Left renal cortex interstitium (tissue), 4 donors: ENCODE data around the gene ANXA6. TPM values are rescaled to one million over a fixed set of nuclear protein-coding genes. Genes with fewer than 3 reads are reported as not detected.
"Not testable (repeated sequence)": the region's sequence is repeated elsewhere in the genome, so short reads cannot be mapped to it uniquely, and the experiment has no call there.

Experiments used
- DNase-seq, 4 donors: peaks; one replicate each; pipeline ENCODE4 v3.0.0-alpha.2; 2013; ENCODE audit warnings: low read depth in 4 of 4, low spot score in 2 of 4, missing footprints in 1 of 4
- polyA plus RNA-seq, 4 donors: library from polyadenylated mRNA; unstranded; fragments of 120-200 nt; gene quantifications; one replicate each; pipeline ENCODE4 v1.2.1, GENCODE V29; 2013; ENCODE audit not compliant: insufficient read length in 4 of 4

ANXA6 gene
- polyA plus RNA-seq, 4 donors: 130 to 161 (median 150) TPM

DNA sequence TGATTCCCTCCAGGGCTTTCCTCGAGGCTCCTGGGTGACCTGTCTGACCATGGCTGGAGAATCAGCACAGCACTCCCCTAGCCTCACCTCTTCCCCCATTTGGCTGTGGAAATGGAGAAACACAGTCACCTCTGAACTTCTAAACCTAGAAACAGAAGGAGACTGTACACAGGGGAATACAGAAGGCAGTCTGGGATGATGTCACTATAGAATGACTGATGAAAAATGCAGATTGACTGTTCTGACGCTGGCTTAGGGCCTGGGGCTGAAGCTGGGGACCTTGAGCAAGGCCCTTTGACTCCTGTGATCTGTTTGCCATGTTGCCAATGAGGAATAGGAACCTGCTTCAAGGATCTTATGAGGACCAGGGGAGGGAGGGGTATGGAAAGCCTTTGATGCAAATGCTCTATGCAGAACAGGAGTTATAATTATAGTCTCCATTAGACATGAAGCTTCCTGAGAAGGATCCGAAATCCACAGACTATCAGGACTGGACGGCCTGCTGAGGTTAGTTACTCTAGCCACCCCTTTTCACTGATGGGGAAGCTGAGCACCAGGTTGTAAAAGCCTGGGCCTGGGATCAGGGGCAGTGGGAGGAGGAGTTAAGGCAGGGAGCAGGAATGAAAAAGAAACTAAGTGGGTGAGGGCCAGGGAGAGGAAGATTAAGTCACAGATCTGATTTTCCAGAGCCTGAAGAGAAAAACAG is 24.4 kb upstream of the ANXA6 start:
- DNase-seq: no peak

DNA sequence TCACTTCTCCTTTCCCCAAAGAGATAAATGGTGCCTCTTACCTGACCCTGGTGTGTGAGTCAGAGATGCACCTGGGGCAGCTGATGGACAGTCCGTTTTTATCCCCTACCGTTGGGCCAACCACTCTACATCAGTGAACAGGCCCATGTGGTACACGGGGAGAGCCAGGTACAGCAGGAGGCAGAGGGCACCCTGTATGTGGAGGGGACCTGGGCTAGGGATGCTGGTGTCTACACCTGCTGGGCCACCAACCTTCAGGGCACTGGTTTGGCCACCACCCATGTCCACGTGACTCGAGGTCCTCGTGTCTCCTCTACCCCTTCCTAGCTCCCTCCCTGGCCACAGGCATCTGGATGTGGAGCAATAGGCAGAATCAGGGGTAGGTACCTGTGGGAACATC is 22.7 kb upstream of the ANXA6 start:
- DNase-seq: no peak

DNA sequence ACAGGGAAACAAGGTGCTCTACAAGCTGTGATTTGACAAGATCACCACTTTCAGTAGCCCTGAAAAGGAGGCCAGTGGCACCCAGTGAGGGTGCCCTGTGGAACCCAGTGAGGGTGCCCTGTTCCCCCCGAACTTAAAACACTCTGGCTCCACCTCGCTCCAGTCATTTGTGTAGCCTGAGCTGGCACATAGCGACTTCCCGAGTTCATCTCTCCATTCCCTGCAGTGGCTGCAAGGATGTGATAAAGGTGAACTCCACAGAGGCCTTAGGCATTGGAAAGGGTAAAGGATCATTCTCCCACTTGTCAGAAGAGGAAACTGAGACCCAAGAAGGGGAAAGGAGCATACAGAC is 21.9 kb upstream of the ANXA6 start:
- DNase-seq: no peak

DNA sequence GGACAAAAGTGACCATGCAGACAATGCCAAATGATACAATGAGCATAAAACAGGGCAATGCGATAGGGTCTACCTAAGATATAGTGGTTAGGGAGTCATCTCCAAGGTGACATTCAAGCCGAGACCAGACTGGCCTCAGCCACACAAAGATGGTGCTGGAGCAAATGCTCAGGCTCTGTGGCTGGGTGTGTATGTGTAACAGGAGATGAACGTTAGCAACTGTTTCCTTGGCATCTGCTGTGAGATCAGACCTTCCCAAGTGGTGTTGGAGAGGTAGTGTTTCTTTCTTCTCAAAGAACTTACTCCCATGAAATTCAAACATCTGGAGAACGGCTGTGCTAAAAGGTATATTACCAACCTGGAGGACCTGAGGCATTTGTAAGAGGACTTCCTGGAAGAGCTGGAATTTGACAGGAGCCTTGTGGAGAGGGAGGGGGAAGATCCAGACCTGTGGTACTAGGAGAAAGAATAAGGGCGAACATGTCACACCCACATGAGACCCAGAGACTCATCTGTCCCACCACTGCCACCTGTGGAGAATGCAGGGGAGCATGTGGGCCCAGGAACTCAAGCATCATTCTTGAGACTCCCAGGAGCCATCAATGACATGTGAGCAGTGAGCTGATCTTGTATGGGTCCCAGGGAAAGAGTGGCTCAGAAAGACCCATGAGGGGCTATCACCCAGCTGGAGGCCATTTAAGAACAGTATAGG is 21.4 kb upstream of the ANXA6 start:
- no peak for DNase-seq

DNA sequence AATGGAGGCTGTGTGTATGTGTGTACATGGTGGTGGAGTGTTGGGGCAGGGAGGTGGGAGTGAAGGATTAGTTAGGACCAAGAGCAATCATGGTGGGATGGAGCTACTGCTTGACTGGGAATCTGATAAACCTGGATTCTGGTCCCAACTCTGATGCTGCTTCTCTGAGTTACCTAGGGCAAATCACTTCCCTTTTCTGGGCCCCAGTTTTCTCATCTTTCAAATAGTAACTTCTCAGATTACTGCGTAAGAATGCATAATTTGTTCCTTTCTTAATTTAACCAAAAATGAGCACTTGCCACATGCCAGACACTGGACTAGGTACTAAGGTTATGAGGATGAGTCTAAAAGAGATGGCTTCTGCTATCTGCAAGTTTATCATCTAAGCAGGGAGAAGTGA is 20.8 kb upstream of the ANXA6 start:
- DNase-seq: no peak

DNA sequence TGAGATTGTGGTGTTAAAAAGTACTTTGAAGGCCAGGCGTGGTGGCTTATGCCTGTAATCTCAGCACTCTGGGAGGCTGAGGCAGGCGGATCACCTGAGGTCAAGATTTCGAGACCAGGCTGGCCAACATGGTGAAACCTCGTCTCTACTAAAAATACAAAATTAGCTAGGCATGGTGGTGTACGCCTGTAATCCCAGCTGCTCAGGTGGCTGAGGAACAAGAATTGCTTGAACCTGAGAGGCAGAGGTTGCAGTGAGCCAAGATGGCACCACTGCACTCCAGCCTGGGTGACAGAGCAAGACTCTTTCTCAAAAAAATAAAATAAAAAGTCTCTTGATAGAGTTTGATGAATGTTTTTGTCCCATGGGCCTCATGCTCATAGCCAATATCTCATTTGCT is 18.7 kb upstream of the ANXA6 start:
- DNase-seq: not testable (repeated sequence)

DNA sequence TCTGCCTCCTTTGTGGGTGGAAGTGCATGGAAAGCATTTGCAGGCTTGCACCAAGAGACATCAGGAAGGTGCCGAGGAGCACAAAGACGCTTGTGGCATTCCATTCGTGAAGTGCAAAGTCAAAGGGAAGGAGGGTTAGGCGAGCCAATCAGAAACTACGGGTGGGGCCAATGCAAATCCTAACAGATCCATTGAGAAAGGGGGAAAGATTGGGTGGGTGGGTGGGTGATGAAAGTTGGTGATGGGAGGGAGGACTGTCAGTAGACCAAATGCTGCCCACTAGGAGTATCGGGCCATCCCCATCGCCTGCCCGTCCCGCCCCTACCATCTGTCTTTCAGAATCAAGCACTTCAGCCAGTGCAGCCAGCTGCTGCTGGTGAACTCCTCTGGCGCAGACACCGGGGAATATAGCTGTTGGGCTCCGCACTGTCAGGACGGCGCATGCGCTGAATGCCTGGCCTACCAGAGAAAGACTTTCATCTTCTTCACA is 17.1 kb upstream of the ANXA6 start:
- DNase-seq: no peak

DNA sequence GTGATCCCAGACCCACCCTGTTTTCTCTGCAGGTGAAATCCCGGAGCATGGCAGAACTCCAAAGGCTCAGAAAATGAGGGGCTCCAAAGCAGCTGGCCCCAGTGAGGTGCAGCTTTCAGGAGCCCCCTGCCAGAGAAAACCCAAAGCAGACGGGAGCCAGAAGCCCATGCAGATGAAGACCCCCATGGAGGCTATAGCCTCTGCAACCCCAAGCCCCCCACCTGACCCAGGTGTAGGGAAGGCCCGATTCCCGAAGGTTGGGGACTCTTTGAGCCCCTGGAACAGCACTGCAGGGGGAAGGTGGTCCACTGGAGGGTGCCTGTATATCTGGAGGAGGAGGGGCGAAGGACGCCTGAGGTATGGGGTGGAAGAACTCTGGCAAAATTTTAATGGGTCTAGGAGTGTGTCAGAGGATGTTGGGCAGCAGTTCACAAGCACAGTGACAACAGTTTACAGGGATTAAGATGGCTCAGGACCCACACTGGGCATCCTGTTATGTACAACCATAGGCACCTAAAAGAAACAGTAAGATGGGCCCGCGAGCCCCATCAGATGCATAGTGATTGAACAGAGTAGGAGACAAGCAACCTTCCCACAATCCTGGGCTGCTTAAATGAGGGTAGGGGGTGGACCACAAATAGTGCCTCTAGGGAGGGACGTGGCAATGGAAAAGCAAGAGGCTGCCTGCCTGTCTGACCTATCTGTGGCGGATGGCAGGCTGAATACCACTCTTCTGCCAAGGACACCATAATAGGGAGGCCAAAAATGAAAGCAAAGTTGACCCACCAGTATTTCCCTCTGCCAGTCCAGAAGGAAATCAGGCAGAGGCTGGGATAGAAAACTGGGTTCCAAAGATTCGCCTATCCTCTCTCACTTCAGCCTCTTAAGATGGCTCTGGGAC is 16.4 kb upstream of the ANXA6 start:
- no peak for DNase-seq

DNA sequence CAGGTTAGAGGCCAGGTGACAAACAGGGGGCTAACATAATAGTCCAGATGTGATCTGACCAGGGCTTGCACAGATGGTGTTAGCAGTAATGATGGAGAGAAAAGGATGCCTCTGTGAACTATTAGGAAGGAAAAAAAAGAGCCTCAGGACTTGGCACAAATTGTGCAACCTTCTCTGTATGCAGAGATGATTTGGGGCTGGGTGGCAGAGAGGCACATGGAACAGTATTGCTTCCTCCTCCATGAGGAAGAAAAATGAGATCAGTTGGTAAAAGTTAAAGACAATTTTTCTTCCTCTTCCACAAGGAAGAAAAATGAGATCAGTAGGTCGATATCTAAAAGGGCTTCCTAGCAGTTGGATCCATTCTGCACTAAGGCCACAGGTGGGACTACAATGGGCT is 13.9 kb upstream of the ANXA6 start:
- DNase-seq: no peak

DNA sequence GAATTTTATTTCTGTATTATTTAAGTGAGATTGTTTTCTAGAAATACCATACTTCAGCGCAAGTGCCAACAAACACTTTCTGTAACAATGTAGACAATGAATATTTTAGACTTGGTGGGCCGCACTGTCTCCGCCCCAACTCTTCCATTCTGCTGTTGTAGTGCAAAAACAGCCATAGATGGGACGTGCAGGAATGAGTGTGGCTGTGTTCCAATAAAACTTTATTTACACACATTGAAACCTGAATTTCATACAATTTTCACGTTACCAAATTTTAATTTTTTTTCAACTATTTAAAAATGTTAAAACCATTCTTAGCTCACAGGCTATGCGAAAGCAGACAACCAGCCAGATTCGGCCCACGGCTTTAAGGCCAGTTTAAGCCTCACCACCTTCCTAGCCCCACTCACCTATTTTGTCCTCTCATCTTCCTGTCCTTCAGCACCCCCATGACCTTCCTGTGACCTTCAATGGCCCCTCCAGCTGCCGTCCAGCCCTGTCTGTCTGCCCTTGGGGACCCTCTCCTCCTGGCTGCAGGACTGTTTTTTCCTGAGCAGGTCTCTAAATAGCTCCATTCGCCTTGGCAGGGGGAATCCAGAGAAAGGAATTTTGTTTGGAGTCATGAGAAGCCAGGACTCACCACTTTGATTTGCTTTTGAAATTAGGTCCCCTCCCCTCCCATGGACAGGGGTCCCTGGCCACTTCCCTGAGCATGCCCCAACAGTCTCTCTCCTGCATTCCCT is 11.2 kb upstream of the ANXA6 start:
- DNase-seq: no peak

DNA sequence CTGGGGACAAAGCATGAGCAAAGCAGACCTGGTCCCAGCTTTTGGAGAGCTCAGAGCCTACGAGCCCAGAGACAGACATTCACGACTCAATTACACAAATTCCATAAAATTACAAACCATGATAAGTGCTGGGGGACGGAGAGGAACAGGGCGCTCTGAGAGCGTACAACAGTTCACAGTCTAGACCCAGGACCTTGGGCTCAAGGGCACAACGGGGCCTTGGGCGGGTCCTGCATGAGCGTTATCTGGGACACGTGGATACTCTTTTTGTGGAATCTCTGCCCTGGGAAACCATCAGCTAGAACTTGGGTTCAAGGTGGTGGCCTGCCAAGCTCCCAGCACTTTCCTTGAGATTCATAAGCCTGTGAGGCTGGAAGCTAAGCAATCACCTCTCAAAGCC is 9.4 kb upstream of the ANXA6 start:
- DNase-seq: no peak

DNA sequence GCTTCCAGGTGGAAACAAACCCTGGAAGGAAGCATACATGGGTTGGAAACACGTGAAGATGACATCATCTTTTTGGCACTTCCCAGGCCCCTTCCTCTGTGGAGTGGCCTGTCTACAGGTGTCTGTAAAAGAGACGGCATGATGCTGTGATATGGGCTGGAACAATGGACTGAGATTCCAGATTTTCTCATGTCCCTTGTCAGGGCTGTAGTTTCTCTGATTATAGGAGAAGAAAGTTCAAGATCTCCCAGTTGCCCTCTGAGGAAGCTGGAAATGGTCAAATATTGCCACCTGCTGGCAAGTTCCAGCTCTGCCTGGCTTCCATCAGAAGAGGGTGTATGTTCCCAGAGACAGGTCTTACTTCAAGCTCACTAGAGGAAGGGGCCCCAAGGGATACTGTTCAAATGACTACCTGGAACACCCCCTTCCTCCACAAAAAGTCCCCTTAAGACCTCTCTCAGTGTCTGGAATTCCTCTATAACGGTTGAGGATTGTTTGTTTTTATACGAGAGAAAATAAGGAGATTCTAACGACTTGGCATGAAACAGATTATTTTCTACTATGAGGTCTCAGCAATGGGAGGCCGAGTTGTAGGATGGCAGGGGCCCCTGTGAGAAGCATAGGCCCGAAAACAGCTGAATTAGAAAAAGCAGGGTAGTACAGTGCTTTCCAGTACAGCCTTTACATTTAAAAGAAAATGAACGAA is 7.3 kb upstream of the ANXA6 start:
- DNase-seq: peak in 2 of 4 donors; percentile 53 to 66

DNA sequence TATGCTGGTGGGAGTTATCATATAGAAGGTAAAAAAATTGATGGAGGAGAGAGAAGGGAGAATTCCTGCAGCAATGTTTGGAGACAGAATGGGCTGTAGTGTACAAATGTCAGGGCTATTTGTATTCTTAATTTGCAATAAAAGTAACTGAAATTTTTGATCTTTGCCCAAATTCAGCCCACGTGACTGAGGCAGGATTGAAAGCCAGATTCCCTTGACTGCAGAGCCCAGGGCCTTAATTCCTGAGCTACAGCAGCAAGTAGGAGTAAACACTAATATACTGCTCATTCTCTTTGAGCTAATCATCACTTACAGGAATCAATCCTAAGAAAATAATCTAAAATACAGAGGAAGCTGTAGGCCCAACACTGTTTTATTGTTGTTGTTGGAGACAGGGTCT is 5.2 kb upstream of the ANXA6 start:
- DNase-seq: no peak

DNA sequence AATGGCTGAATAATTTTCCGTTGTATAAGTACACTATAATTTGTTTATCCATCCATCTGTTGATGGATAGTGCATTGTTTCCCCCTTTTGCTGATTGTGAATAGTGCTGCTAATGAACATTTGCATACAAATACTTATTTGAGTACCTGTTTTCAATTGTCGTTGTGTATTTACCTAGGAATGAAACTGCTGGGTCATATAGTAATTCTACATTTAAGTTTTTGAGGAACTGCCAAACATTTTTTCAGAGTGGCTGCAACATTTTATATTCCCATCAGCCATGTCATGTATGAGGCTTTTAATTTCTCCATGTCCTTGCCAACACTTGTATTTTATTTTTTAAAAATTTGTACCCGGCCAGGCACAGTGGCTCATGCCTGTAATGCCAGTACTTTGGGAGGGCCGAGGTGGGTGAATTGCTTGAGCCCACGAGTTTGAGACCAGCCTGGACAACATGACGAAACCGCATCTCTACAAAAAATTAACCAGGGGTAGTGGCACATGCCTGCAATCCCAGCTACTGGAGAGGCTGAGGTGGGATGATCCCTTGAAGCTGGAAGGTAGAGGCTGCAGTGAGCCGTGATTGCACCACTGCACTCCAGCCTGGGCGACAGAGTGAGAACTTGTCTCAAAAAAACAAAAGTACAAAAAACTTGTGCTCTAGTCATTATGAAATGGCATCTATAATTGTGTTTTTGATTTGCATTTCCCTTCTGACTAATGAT is 2.2 kb upstream of the ANXA6 start:
- no peak for DNase-seq

DNA sequence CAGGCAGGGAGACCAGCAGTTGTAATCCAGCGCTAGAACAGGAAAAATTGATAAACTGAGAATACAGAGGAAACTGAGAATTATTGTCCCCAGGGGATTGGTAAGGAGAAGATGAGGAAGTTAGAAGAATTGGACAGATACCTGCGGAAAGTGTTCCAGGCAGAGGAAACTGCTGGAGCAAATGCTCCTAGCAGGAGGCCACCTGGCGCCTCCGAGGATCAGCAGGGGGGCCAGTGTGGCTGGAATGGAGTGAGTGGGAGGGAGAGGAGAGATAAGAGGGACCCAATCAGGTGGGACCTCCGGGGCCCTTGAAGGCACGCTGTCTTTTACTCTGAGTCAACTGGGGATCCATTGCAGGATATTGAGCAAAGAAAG is 695 bp upstream of the ANXA6 start:
- no peak for DNase-seq

DNA sequence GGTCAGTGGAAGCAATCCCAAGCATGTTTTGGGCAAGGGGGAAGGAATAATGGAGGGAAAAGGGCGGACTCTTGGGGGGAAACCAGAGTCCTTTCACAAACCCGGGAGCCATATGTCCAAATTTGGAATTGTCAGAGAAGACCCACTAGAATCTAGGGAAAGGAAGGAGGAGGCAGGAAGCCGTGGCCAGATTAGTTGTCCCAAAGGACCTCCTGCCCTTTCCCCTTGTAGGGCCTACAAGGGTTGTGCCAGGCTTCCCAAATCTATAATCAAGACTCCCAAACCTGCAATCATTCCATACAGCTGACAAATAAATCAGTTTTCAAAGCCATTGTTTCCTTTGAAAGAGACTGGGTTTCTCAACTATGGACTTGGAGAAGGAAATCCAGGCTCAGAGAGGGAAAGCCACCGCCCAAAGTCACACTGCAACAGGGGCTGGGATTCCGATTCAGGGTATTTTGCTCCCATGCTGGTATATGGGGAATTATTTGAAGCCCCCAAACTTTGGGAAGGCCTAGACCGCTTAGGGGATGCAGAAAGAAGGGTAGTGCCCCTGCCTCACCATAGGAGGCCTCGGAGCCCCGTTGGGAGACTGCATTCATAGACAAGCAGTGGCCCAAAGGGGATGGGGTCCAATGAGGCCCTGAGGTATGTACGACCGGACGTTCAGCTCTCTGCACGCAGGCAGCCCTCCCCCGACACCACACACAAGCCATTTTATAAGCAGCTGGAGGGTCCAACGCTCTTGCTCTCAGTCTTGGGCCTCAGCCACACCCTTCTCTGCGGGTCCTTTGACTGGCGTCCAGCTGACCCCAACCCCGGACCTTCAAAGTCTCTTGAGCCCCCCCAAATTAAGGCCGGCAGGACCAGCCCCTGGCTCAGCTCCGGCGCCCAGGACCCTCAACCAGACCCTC is 815 bp downstream of the ANXA6 start:
- DNase-seq: peak in 1 of 4 donors; percentile 9

DNA sequence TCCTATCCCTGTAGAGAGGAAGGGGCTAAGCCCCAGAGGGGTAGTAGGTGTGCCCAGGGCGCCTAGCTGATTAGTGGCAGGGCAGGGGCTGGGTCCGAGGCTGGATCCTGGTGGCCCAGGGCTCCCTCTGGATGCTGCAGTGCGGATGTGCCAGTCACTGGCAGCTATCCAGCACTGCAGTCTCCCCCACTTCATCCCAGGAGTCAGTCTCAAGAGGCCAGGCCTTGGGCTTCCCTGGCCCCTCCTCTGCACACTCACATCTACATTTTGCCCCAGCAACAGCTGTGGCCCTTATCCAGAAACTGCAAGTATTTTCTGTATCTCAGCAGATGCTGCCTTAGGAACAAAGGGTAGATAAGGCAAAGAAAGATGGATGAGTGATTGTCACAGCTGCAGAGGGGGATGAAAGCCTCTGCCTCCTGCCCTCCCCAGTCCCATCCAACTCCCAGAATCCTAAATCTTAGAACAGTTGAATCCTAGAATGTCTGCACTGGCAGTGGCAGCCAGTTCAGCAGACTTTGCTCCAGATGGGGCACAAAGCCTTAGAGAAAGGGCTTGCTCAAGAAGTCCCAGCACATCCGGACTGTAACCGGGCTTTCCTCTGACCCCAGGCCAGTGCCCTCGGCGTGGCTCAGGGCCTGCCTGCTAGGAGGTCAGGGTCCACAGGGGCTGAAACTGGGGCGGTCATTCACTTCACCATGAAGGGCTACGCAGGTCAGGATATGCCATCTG is 1.6 kb downstream of the ANXA6 start:
- DNase-seq: no peak
